ENCODE results near the gene CDC73.

CDC73 gene

GRCh38 chr1:193087893-193088292, 33.9 kb upstream of the CDC73 start:
- Histone ChIP-seq H3K27ac (ENCODE audit: low read depth, low read length) (no peak overlapping the region), H3K79me2 (ENCODE audit: insufficient read depth, low read length) (no peaks in the 10 kb centered on the region), H4K20me1 (ENCODE audit: low read depth, low read length) (no peaks in the 10 kb centered on the region), H3K9me2 (replicated peaks; ENCODE audit: insufficient read depth, low read length) (no peaks in the 10 kb centered on the region), H3K9ac (ENCODE audit: low read length) (no peak overlapping the region), H3K4me2 (ENCODE audit: low read depth, low read length, poor library complexity, severe bottlenecking) (no peak overlapping the region), H2AFZ (ENCODE audit: low read depth, low read length, severe bottlenecking) (no peak overlapping the region), H3K36me3 (ENCODE audit: low read length) (peaks cover 51% of the 10 kb centered on the region), H3F3A (ENCODE audit: insufficient read depth) (peaks cover 27% of the 10 kb centered on the region), H3K9me3 (ENCODE audit: insufficient read depth, low read length) (no peaks in the 10 kb centered on the region), H3K27me3 (ENCODE audit: low read length) (no peaks in the 10 kb centered on the region), H3K4me3 (ENCODE audit: insufficient read depth, low read length, poor library complexity, severe bottlenecking) (no peak overlapping the region)
- TF ChIP-seq EZH2phosphoT487 (conservative IDR thresholded peaks at IDR 0.05; ENCODE audit: low read length) (no peak), CTCF (IDR thresholded peaks at IDR 0.05; ENCODE audit: insufficient read depth, low read length, poor library complexity, severe bottlenecking) (no peak)

- H3K9ac ChIP-seq (ENCODE audit: low read length) = no peak overlapping the region
- H2AFZ ChIP-seq (ENCODE audit: low read depth, low read length, severe bottlenecking) = no peak overlapping the region
- no peak overlapping the region for H3K4me3 ChIP-seq (ENCODE audit: insufficient read depth, low read length, poor library complexity, severe bottlenecking)
- no peaks in the 10 kb centered on the region for H3K27me3 ChIP-seq (ENCODE audit: low read length)
- peaks cover 39% of the 10 kb centered on the region for H3K36me3 ChIP-seq (ENCODE audit: low read length)
- H3K27ac ChIP-seq (ENCODE audit: low read depth, low read length) = no peak overlapping the region
- TF ChIP-seq EZH2phosphoT487 (conservative IDR thresholded peaks at IDR 0.05; ENCODE audit: low read length) (no peak), CTCF (IDR thresholded peaks at IDR 0.05; ENCODE audit: insufficient read depth, low read length, poor library complexity, severe bottlenecking) (no peak)
- no peaks in the 10 kb centered on the region for H4K20me1 ChIP-seq (ENCODE audit: low read depth, low read length)
- no peaks in the 10 kb centered on the region for H3K79me2 ChIP-seq (ENCODE audit: insufficient read depth, low read length)
- H3K9me3 ChIP-seq (ENCODE audit: insufficient read depth, low read length) = no peaks in the 10 kb centered on the region
- H3F3A ChIP-seq (ENCODE audit: insufficient read depth) = peaks cover 33% of the 10 kb centered on the region
- no peaks in the 10 kb centered on the region for H3K9me2 ChIP-seq (replicated peaks; ENCODE audit: insufficient read depth, low read length)
- H3K4me2 ChIP-seq (ENCODE audit: low read depth, low read length, poor library complexity, severe bottlenecking) = no peak overlapping the region
Observed at GRCh38 chr1:193090865-193091264, 31.0 kb upstream of the CDC73 start.

GRCh38 chr1:193094112-193094511, 27.7 kb upstream of the CDC73 start:
- no peaks in the 10 kb centered on the region for H4K20me1 ChIP-seq (ENCODE audit: low read depth, low read length)
- peaks cover 31% of the 10 kb centered on the region; the same call in 1 of the 2 replicates for H3K36me3 ChIP-seq (ENCODE audit: low read length)

More at GRCh38 chr1:193094112-193094511, 27.7 kb upstream of the CDC73 start:
- H3K79me2 ChIP-seq (ENCODE audit: insufficient read depth, low read length) = no peaks in the 10 kb centered on the region
- H3K4me2 ChIP-seq (ENCODE audit: low read depth, low read length, poor library complexity, severe bottlenecking) = no peak overlapping the region
- no peak overlapping the region for H3K9ac ChIP-seq (ENCODE audit: low read length)
- H3K9me2 ChIP-seq (replicated peaks; ENCODE audit: insufficient read depth, low read length) = no peaks in the 10 kb centered on the region
- H3K27me3 ChIP-seq (ENCODE audit: low read length) = no peaks in the 10 kb centered on the region
- no peak overlapping the region for H3K4me3 ChIP-seq (ENCODE audit: insufficient read depth, low read length, poor library complexity, severe bottlenecking)
- H3F3A ChIP-seq (ENCODE audit: insufficient read depth) = peaks cover 33% of the 10 kb centered on the region
- TF ChIP-seq CTCF (IDR thresholded peaks at IDR 0.05; ENCODE audit: insufficient read depth, low read length, poor library complexity, severe bottlenecking) = no peak
- no peak for TF ChIP-seq EZH2phosphoT487 (conservative IDR thresholded peaks at IDR 0.05; ENCODE audit: low read length)
- no peak overlapping the region for H3K27ac ChIP-seq (ENCODE audit: low read depth, low read length)
- no peak overlapping the region for H2AFZ ChIP-seq (ENCODE audit: low read depth, low read length, severe bottlenecking)
- no peaks in the 10 kb centered on the region for H3K9me3 ChIP-seq (ENCODE audit: insufficient read depth, low read length)

Measured in SU-DHL-6 (cell line).